Measurements from ENCODE around the gene FBXL4. TPM values are rescaled to one million over a fixed set of nuclear protein-coding genes. Genes with fewer than 3 reads are reported as not detected.
A peak's percentile ranks its signal among the peaks of the same experiment; 100 is the strongest.

The FBXL4 gene
- total and polyA plus RNA-seq, 2 of the 8 experiments (the other 6 are each of a cell fraction or from before 2014, with no cell fraction given), result 6.9 to 13.8 TPM

GRCh38 chr6:98847779-98848538 is 99.8 kb downstream of the FBXL4 start:
- Histone ChIP-seq H3K56ac (replicated peaks; ENCODE audit: insufficient read length, low read depth, low read length) (no peak overlapping the region), H3K36me3 (ENCODE audit: control insufficient read depth in 2 of 4, insufficient read depth in 4 of 4, low read length in 3 of 4) (no peaks in the 10 kb centered on the region; a peak in 1 of 8 replicates), H3K27ac (ENCODE audit: low read depth, low read length) (no peak overlapping the region), H3K14ac (ENCODE audit: insufficient read length) (no peak overlapping the region), H3K4me1 (replicated peaks in 1 of 4; ENCODE audit: control insufficient read depth in 3 of 4, insufficient read depth in 4 of 4, low read length in 3 of 4) (peaks cover 2 to 6% (median 3%) of the 10 kb centered on the region in 4 experiments; a peak in 6 of 7 replicates), H4K20me1 (replicated peaks in 1 of 2; ENCODE audit: control insufficient read depth in 1 of 2, insufficient read depth in 2 of 2, low read length in 2 of 2) (peaks cover 1 to 2% of the 10 kb centered on the region in 2 experiments), H3K23me2 (ENCODE audit: low read depth, low read length) (no peaks in the 10 kb centered on the region; the same call in 1 of the 2 replicates), H2BK120ac (replicated peaks; ENCODE audit: low read depth, low read length) (no peak overlapping the region), H4K5ac (ENCODE audit: insufficient read length, low read depth, low read length) (no peak overlapping the region), H4K8ac (ENCODE audit: extremely low read depth, insufficient read depth, low read length) (peak overlapping the region; percentile 93), H3K4ac (replicated peaks; ENCODE audit: insufficient read length, low read depth, low read length) (no peak overlapping the region), H2AFZ (ENCODE audit: low read length) (peak overlapping the region; percentile 35; the same call in 1 of the 2 replicates), H2AK5ac (ENCODE audit: low read depth, low read length) (no peak overlapping the region), H3K18ac (ENCODE audit: extremely low read depth, low read length) (peak overlapping the region; percentile 32), H3K27me3 (replicated peaks in 1 of 4; ENCODE audit: control insufficient read depth in 3 of 4, extremely low read depth in 1 of 4, insufficient read depth in 3 of 4, low read length in 3 of 4) (peaks cover 24 to 50% (median 41%) of the 10 kb centered on the region in 4 experiments; a peak in 6 of 7 replicates), H3K9me3 (ENCODE audit: insufficient read depth in 2 of 2, low read depth in 1 of 2, low read length in 1 of 2) (no peaks in the 10 kb centered on the region), H3K23ac (ENCODE audit: insufficient read length) (no peak overlapping the region), H3K4me3 (ENCODE audit: extremely low read depth in 1 of 4, insufficient read depth in 2 of 4, low read depth in 3 of 4, low read length in 4 of 4) (peak overlapping the region; percentile 16 to 51 (median 32)), H2BK12ac (ENCODE audit: low read depth, low read length) (no peak overlapping the region), H3K79me2 (ENCODE audit: control insufficient read depth in 1 of 2, insufficient read depth in 2 of 2, low read length in 2 of 2) (no peaks in the 10 kb centered on the region), H4K91ac (replicated peaks; ENCODE audit: insufficient read length, low read length) (no peak overlapping the region), H2BK5ac (ENCODE audit: low read depth, low read length) (no peak overlapping the region; the same call in 1 of the 2 replicates), H3K4me2 (ENCODE audit: insufficient read depth in 1 of 2, low read depth in 2 of 2, low read length in 2 of 2) (peak overlapping the region; percentile 64 to 83), H3K79me1 (ENCODE audit: low read depth, low read length) (no peaks in the 10 kb centered on the region), H3K9ac (replicated peaks in 1 of 4; ENCODE audit: extremely low read depth in 1 of 4, low read depth in 3 of 4, low read length in 3 of 4) (no peak overlapping the region), H2BK20ac (ENCODE audit: low read length) (no peak overlapping the region), H2BK15ac (ENCODE audit: low read length) (no peak overlapping the region)
- FAIRE-seq (no peak), DNase-seq (ENCODE audit: low read depth in 1 of 2, low spot score in 2 of 2) (no peak)
- POLR2A ChIA-PET (ENCODE audit: partially characterized antibody), result interaction anchor here (0.8 to 1.0 kb wide), 2 partner anchors 12 to 1407 kb away, joined by 3 read pairs; no protein-coding TSS in a partner anchor
- 65% methylated on average over 35 of the region's 51 CpGs; no CpG with 5 or more reads in 1 of the 2 experiments for WGBS, 2 experiments (ENCODE audit: extremely low coverage in 1 of 2, insufficient coverage in 1 of 2, insufficient read length in 1 of 2, insufficient replicate concordance in 2 of 2, low coverage in 1 of 2, low lambda C conversion rate in 2 of 2, missing lambda C conversion rate in 1 of 2)
- CTCF ChIA-PET (ENCODE audit: partially characterized antibody), result interaction anchor here (0.7 to 8.5 kb wide), 14 partner anchors 12 to 888 kb away, joined by 3 to 79 read pairs (median 4); partner anchors contain the start of gene POU3F2
- TF ChIP-seq E2F6 (IDR thresholded peaks at IDR 0.05) (peak; percentile 22; the same call in 1 of the 2 replicates), EGR1 (IDR thresholded peaks at IDR 0.05; ENCODE audit: borderline replicate concordance, low read depth, low read length) (no peak), SUZ12 (IDR thresholded peaks at IDR 0.05; ENCODE audit: low read length) (peak; percentile 30; the same call in 1 of the 2 replicates), CTBP2 (IDR thresholded peaks at IDR 0.05; ENCODE audit: borderline replicate concordance, insufficient read depth, insufficient read length, low read length) (no peak), KDM4A (IDR thresholded peaks at IDR 0.05; ENCODE audit: low read depth, low read length, severe bottlenecking) (peak; percentile 38)

Measured in H1 (cell line).